ENCODE results near the gene TMEM95. TPM values are rescaled to one million over a fixed set of nuclear protein-coding genes. Genes with fewer than 3 reads are reported as not detected.

TMEM95 gene
- polyA plus RNA-seq, 1 donor from 2014 or later: not detected

GRCh38 chr17:7315570-7316235, 39.3 kb upstream of the TMEM95 start:
- Mint-ChIP-seq H3K4me3 (peak overlapping the region; percentile 91 to 98 (median 94)), H3K4me1 (peaks cover 12 to 28% (median 14%) of the 10 kb centered on the region in 3 donors), H3K27ac (peak overlapping the region; percentile 95 to 99 (median 96)), H3K27me3 (no peaks in the 10 kb centered on the region), H3K36me3 (no peaks in the 10 kb centered on the region), H3K9me3 (no peaks in the 10 kb centered on the region)

- Mint-ChIP-seq H3K36me3 (no peaks in the 10 kb centered on the region), H3K9me3 (no peaks in the 10 kb centered on the region), H3K27me3 (no peaks in the 10 kb centered on the region), H3K4me1 (peaks cover 12 to 21% (median 13%) of the 10 kb centered on the region in 3 donors), H3K27ac (peak overlapping the region in 2 of 3 donors; percentile 57 to 72), H3K4me3 (peak overlapping the region; percentile 23 to 74 (median 49))
These were observed 37.7 kb upstream of the TMEM95 start for GRCh38 chr17:7317161-7317803.

GRCh38 chr17:7318121-7318860, 36.7 kb upstream of the TMEM95 start:
- Mint-ChIP-seq H3K27ac (peak overlapping the region in 1 of 3 donors; percentile 84), H3K9me3 (no peaks in the 10 kb centered on the region), H3K36me3 (no peaks in the 10 kb centered on the region), H3K27me3 (no peaks in the 10 kb centered on the region), H3K4me3 (peak overlapping the region in 1 of 4 donors; percentile 74), H3K4me1 (peaks cover 8 to 13% (median 13%) of the 10 kb centered on the region in 3 donors)

GRCh38 chr17:7321466-7321865, 33.5 kb upstream of the TMEM95 start:
- Mint-ChIP-seq H3K4me1 (peaks cover 0 to 3% (median 0%) of the 10 kb centered on the region in 3 donors), H3K4me3 (peak overlapping the region in 1 of 4 donors; percentile 14), H3K27me3 (no peaks in the 10 kb centered on the region), H3K27ac (peak overlapping the region in 1 of 3 donors; percentile 21), H3K9me3 (no peaks in the 10 kb centered on the region), H3K36me3 (no peaks in the 10 kb centered on the region)

- Mint-ChIP-seq H3K27ac (peak overlapping the region in 2 of 3 donors; percentile 21 to 31), H3K4me3 (no peak overlapping the region), H3K9me3 (no peaks in the 10 kb centered on the region), H3K27me3 (no peaks in the 10 kb centered on the region), H3K4me1 (peaks cover 0 to 4% (median 0%) of the 10 kb centered on the region in 3 donors), H3K36me3 (no peaks in the 10 kb centered on the region)
These were observed 32.3 kb upstream of the TMEM95 start for GRCh38 chr17:7322520-7323194.

GRCh38 chr17:7323731-7324437, 31.1 kb upstream of the TMEM95 start:
- peaks cover 9 to 15% (median 10%) of the 10 kb centered on the region in 3 donors for H3K4me1 Mint-ChIP-seq
- H3K27me3 Mint-ChIP-seq: no peaks in the 10 kb centered on the region
- H3K36me3 Mint-ChIP-seq: no peaks in the 10 kb centered on the region
- H3K4me3 Mint-ChIP-seq: peak overlapping the region in 1 of 4 donors; percentile 74
- H3K9me3 Mint-ChIP-seq: no peaks in the 10 kb centered on the region
- peak overlapping the region in 1 of 3 donors; percentile 96 for H3K27ac Mint-ChIP-seq

- Mint-ChIP-seq H3K27ac (peak overlapping the region in 1 of 3 donors; percentile 96), H3K9me3 (no peaks in the 10 kb centered on the region), H3K4me1 (peaks cover 10 to 15% (median 11%) of the 10 kb centered on the region in 3 donors), H3K27me3 (no peaks in the 10 kb centered on the region), H3K36me3 (no peaks in the 10 kb centered on the region), H3K4me3 (peak overlapping the region in 1 of 4 donors; percentile 74)
These were observed 30.5 kb upstream of the TMEM95 start for GRCh38 chr17:7324438-7324779.

- Mint-ChIP-seq H3K27ac (peak overlapping the region in 1 of 3 donors; percentile 79), H3K36me3 (no peaks in the 10 kb centered on the region), H3K4me1 (peaks cover 14 to 18% (median 17%) of the 10 kb centered on the region in 3 donors), H3K27me3 (no peaks in the 10 kb centered on the region), H3K4me3 (no peak overlapping the region), H3K9me3 (no peaks in the 10 kb centered on the region)
These were observed 29.9 kb upstream of the TMEM95 start for GRCh38 chr17:7325031-7325528.

GRCh38 chr17:7326186-7326585, 28.8 kb upstream of the TMEM95 start:
- H3K4me3 Mint-ChIP-seq: peak overlapping the region in 1 of 4 donors; percentile 53
- H3K4me1 Mint-ChIP-seq: peaks cover 14 to 19% (median 18%) of the 10 kb centered on the region in 3 donors
- H3K9me3 Mint-ChIP-seq: no peaks in the 10 kb centered on the region
- no peaks in the 10 kb centered on the region for H3K27me3 Mint-ChIP-seq
- H3K27ac Mint-ChIP-seq: peak overlapping the region in 1 of 3 donors; percentile 79
- H3K36me3 Mint-ChIP-seq: no peaks in the 10 kb centered on the region

- Mint-ChIP-seq H3K9me3 (no peaks in the 10 kb centered on the region), H3K4me3 (no peak overlapping the region), H3K27me3 (no peaks in the 10 kb centered on the region), H3K27ac (peak overlapping the region in 2 of 3 donors; percentile 79 to 82), H3K36me3 (no peaks in the 10 kb centered on the region), H3K4me1 (peaks cover 16 to 20% (median 19%) of the 10 kb centered on the region in 3 donors)
These were observed 27.9 kb upstream of the TMEM95 start for GRCh38 chr17:7327056-7327455.

- H3K4me1 Mint-ChIP-seq: peaks cover 20 to 24% (median 23%) of the 10 kb centered on the region in 3 donors
- H3K27ac Mint-ChIP-seq: peak overlapping the region in 1 of 3 donors; percentile 79
These were observed 27.5 kb upstream of the TMEM95 start for GRCh38 chr17:7327501-7327900.

GRCh38 chr17:7328009-7328408, 26.9 kb upstream of the TMEM95 start:
- H3K4me1 Mint-ChIP-seq: peaks cover 23 to 28% (median 28%) of the 10 kb centered on the region in 3 donors
- peak overlapping the region in 2 of 3 donors; percentile 85 to 99 for H3K27ac Mint-ChIP-seq
- no peaks in the 10 kb centered on the region for H3K36me3 Mint-ChIP-seq
- no peaks in the 10 kb centered on the region for H3K27me3 Mint-ChIP-seq
- no peaks in the 10 kb centered on the region for H3K9me3 Mint-ChIP-seq
- peak overlapping the region; percentile 69 to 99 (median 96) for H3K4me3 Mint-ChIP-seq

More at GRCh38 chr17:7327501-7327900, 27.5 kb upstream of the TMEM95 start:
- Mint-ChIP-seq H3K27me3 (no peaks in the 10 kb centered on the region), H3K36me3 (no peaks in the 10 kb centered on the region), H3K4me3 (peak overlapping the region in 1 of 4 donors; percentile 60), H3K9me3 (no peaks in the 10 kb centered on the region)

GRCh38 chr17:7328840-7329373, 26.0 kb upstream of the TMEM95 start, which contains the start of gene NEURL4:
Gene NEURL4 (minus strand): TSS chr17:7329335. CDS start chr17:7329312, 23 bp downstream.
- Mint-ChIP-seq H3K9me3 (no peaks in the 10 kb centered on the region), H3K4me1 (peaks cover 28 to 31% (median 28%) of the 10 kb centered on the region in 3 donors), H3K36me3 (no peaks in the 10 kb centered on the region), H3K4me3 (peak within 1 kb of the TSS; percentile 95 to 99 (median 98)), H3K27me3 (no peaks in the 10 kb centered on the region), H3K27ac (peak within 1 kb of the TSS; percentile 98 to 99 (median 99))
